Measurements from ENCODE around the gene FANCE. TPM values are rescaled to one million over a fixed set of nuclear protein-coding genes. Genes with fewer than 3 reads are reported as not detected.
A peak's percentile ranks its signal among the peaks of the same experiment; 100 is the strongest.

The FANCE gene
- total RNA-seq, 1 donor = 16.6 TPM

DNA sequence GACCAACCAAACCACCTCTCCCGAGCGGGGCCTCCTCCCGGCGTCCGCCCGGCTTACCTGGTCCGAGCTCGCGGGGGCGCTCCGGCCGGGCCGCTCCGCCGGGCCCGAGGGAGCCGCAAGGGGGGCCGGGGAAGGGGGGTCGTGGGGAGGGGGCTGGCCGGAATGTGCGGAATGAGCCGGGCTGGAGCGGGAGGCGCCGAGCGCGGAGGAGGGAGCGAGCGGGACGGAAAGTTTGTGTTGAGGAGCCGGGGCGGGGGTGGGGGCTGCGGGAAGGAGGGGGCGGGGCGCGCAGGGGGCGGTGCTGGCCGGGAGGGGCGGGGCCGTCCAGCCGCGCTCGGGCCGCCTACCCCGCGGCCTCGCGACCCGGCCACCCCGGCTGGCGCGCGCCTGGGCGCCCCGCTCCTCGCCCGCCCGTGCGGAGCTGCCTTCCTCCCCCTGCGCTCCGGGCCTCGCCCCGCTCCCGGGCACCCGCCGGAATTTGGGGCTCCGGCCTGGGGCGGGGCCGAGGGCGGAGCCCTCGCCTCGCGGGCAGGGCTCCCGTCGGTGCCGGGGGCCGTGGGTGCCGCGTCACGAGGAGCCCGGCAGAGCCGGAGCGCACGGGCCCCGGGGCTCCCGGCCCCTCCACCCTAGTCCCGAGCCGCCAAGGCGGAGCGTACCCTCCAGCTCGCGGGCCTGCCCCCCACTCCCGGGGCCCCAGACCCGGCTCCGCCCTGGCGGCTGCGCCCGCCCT lies 44.9 kb downstream of the FANCE start, which contains the start of gene TEAD3:
TSS of gene TEAD3 (minus strand) at position 239 of the 730 bp plus-strand sequence.
- no peaks in the 10 kb centered on the region for H3K27me3 ChIP-seq (ENCODE audit: insufficient read depth, low read length)
- TF ChIP-seq, protein P1, sequence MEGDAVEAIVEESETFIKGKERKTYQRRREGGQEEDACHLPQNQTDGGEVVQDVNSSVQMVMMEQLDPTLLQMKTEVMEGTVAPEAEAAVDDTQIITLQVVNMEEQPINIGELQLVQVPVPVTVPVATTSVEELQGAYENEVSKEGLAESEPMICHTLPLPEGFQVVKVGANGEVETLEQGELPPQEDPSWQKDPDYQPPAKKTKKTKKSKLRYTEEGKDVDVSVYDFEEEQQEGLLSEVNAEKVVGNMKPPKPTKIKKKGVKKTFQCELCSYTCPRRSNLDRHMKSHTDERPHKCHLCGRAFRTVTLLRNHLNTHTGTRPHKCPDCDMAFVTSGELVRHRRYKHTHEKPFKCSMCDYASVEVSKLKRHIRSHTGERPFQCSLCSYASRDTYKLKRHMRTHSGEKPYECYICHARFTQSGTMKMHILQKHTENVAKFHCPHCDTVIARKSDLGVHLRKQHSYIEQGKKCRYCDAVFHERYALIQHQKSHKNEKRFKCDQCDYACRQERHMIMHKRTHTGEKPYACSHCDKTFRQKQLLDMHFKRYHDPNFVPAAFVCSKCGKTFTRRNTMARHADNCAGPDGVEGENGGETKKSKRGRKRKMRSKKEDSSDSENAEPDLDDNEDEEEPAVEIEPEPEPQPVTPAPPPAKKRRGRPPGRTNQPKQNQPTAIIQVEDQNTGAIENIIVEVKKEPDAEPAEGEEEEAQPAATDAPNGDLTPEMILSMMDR (IDR thresholded peaks at IDR 0.05; ENCODE audit: extremely low read depth, low read depth, low read length) = no peak

DNA sequence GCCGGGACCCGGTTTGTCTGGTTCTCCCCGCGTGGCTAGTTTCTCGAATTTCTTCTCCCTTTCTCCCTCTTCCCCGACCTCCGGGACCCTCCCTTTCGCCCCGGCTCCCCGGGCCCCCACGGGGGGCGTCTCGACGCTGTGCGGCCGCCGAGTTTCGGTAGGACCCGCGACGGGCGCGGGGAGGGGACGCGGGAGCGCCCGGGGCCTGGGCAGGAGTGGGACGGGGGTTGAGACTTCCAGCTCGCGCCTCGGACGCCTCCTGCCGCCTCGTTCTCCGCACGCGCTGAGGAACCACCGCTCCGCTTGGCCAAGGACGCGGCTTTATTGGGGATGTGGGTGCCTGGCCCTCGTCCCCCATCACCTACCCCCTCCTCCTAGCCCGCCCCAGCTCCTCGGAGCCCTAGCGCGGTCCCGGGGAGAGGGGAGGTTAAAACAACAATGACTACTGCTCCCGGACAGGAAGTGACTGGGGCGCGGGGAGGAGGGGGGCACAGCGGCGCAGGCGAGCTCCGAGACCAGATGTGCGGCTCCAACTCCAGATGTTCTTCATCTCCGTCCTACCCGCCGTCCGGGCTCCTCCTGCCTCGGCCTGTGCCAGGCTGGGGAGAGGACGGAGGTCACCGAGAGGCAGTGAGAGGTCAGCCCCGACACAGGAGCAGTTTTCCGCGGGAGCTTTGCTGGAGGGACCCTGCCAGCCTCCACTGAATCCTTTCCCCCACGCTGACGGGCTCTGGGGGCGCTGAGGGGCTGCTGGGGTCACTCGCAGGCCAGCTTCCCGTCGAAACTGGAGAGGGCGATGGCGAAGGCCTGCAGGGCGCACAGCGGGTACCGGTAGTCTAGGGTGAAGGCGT lies 45.7 kb downstream of the FANCE start:
- DNase-seq (ENCODE audit: insufficient read length, low spot score, missing footprints) = peak; percentile 95
- peak overlapping the region; percentile 83 for H3K4me2 ChIP-seq (ENCODE audit: insufficient read depth, low read length)
- peak overlapping the region; percentile 60 for H3K27ac ChIP-seq (ENCODE audit: low read depth, low read length)
- H3K27me3 ChIP-seq (ENCODE audit: insufficient read depth, low read length) = no peaks in the 10 kb centered on the region
- TF ChIP-seq, protein P1 (IDR thresholded peaks at IDR 0.05; ENCODE audit: extremely low read depth, low read depth, low read length) = no peak
- peaks cover 35% of the 10 kb centered on the region for H3K79me2 ChIP-seq (ENCODE audit: insufficient read depth, low read length)
- peaks cover 27% of the 10 kb centered on the region for H4K20me1 ChIP-seq (ENCODE audit: insufficient read depth, low read length)
- peak overlapping the region; percentile 79 for H3K4me3 ChIP-seq (ENCODE audit: insufficient read depth, low read length)
- peaks cover 25% of the 10 kb centered on the region for H3K4me1 ChIP-seq (ENCODE audit: insufficient read depth, low read length)
- no peaks in the 10 kb centered on the region for H3K9me3 ChIP-seq (ENCODE audit: low read depth, low read length)
- H2AFZ ChIP-seq (ENCODE audit: low read length) = peak overlapping the region; percentile 57
- no peaks in the 10 kb centered on the region for H3K36me3 ChIP-seq (ENCODE audit: insufficient read depth, low read length)

More for the DNA sequence above, 44.9 kb downstream of the FANCE start, which contains the start of gene TEAD3:
- Histone ChIP-seq H3K4me1 (ENCODE audit: insufficient read depth, low read length) (peaks cover 25% of the 10 kb centered on the region), H3K79me2 (ENCODE audit: insufficient read depth, low read length) (peaks cover 43% of the 10 kb centered on the region), H4K20me1 (ENCODE audit: insufficient read depth, low read length) (peaks cover 27% of the 10 kb centered on the region), H3K4me2 (ENCODE audit: insufficient read depth, low read length) (peak within 1 kb of the TSS; percentile 88), H3K4me3 (ENCODE audit: insufficient read depth, low read length) (peak within 1 kb of the TSS; percentile 79), H3K36me3 (ENCODE audit: insufficient read depth, low read length) (no peaks in the 10 kb centered on the region), H2AFZ (ENCODE audit: low read length) (peak within 1 kb of the TSS; percentile 59), H3K27ac (ENCODE audit: low read depth, low read length) (peak within 1 kb of the TSS; percentile 60), H3K9me3 (ENCODE audit: low read depth, low read length) (no peaks in the 10 kb centered on the region)
- DNase-seq (ENCODE audit: insufficient read length, low spot score, missing footprints) = peak; percentile 99

DNA sequence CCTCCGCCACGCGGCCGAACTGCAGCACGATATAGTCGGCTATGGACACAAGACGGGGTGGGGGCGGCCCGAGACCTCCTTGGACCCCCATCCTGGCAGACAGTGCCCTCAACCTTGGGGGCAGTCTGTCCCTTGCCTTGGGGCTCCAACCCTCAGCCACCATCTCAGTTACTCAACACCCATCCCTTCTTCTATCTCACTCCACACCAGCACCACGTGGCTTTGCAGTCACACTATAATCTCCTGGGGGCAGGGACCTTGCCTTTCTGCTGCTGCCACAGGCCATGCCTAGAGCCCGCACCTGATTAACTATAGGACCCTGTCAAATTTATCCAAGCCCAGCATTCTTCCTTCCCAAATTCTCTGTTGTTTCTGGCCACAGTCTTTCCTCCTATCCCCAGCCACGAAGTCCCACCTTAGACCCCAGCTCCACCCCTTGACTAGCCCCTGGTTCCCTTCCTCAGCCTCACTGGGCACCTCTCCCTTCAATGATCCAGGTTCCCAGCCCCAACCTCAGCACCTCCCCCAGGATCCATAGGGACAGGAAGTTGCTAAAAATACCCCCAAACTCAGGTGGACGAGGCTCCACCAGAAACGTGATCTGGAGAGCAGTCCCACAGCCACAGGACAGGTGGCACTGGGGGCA lies 46.4 kb downstream of the FANCE start:
- peaks cover 28% of the 10 kb centered on the region for H3K79me2 ChIP-seq (ENCODE audit: insufficient read depth, low read length)
- H4K20me1 ChIP-seq (ENCODE audit: insufficient read depth, low read length) = peaks cover 25% of the 10 kb centered on the region
- H3K27me3 ChIP-seq (ENCODE audit: insufficient read depth, low read length) = peaks cover 5% of the 10 kb centered on the region
- H3K9me3 ChIP-seq (ENCODE audit: low read depth, low read length) = no peaks in the 10 kb centered on the region
- TF ChIP-seq, protein P1 (IDR thresholded peaks at IDR 0.05; ENCODE audit: extremely low read depth, low read depth, low read length) = no peak
- H3K4me2 ChIP-seq (ENCODE audit: insufficient read depth, low read length) = peak overlapping the region; percentile 83
- no peak overlapping the region for H2AFZ ChIP-seq (ENCODE audit: low read length)
- H3K4me1 ChIP-seq (ENCODE audit: insufficient read depth, low read length) = peaks cover 25% of the 10 kb centered on the region
- H3K4me3 ChIP-seq (ENCODE audit: insufficient read depth, low read length) = peak overlapping the region; percentile 79
- DNase-seq (ENCODE audit: insufficient read length, low spot score, missing footprints) = peak; percentile 82
- no peak overlapping the region for H3K27ac ChIP-seq (ENCODE audit: low read depth, low read length)
- no peaks in the 10 kb centered on the region for H3K36me3 ChIP-seq (ENCODE audit: insufficient read depth, low read length)
